ENCODE measurements around the gene A4GNT.

Gene A4GNT

DNA sequence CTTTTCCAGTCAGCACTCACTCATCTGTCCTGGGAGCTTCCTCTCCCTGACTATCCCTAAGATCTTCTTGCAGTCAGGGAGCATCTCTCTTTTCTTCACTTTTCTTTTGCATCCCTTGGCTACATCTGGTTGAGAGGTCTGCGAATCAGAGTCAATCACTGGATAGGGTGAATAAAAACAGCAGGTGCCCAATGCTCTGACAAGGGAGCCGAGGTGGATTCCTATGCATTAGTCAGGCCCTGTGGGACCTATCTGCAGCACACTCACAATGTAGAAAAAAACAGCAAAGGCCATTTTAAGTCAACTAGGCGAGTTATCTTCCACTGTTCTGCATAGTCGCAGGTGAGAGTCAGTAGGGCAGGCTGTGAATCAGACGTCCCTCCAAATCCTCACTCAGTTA lies 52.3 kb downstream of the A4GNT start:
- no peak for DNase-seq (ENCODE audit: low read depth, low spot score)

DNA sequence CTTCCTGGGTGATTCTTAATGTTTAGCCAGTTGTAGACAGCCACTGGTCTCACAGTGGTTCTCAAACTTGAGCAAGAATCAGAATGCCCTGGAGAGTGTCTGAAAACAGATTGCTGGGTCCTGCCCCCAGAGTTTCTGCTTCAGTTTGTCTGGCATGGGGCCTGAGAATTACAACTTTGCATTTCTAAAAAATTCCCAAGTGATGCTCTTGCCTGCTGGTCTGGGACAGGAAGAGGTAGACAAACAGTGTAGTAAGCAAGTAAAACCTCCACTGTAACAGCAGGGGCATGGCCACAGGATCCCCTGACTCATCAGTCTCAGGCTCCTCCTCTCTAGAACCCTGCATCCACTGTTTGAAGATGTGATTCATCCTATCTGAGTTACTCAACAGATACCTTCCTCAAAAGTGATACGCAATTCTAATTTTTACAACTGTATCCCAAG lies 53.3 kb downstream of the A4GNT start:
- peak; percentile 86 for DNase-seq (ENCODE audit: low read depth, low spot score)

DNA sequence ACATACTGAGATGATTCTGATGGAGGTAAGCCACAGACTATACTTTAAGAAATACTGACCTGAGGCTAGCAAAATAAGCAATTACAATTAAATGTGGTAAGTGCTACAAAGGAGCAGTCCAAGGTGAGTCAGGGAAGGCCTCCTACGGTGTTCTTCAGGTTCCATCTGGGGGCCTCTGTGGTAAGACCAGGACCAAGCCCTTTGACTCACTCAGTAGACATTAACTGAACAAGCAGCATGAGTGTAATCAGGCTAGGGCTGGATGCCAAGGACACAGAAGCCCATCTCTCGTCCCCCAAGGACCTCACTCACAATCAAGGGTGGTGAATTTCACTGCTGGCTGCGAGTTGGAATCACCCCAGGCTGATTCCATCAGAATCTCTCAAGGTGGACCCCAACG lies 54.1 kb downstream of the A4GNT start:
- peak; percentile 41 for DNase-seq (ENCODE audit: low read depth, low spot score)

All from astrocyte of the hippocampus (primary cell).